PC-9 (cell line): ENCODE measurements around the gene SORBS1. TPM values are rescaled to one million over a fixed set of nuclear protein-coding genes. Genes with fewer than 3 reads are reported as not detected.

Experiments used
- BruUV-seq: library from RNA; stranded (reverse); fragments of 400-500 nt; replicated peaks from 2 replicates; lab custom pipeline; 2021; lab: Mats Ljungman, UMichigan
- CTCF ChIA-PET: fragments of 300-600 bp; sonication (Branson Sonifier 250); formaldehyde crosslinking; loops from one replicate; lab custom pipeline; 2022; ENCODE audit warnings: antibody characterized with exemption; lab: Charles Lee
- POLR2A ChIA-PET: fragments of 300-600 bp; sonication (Branson Sonifier 250); formaldehyde crosslinking; loops from one replicate; lab custom pipeline; 2022; ENCODE audit warnings: antibody characterized with exemption; ENCODE audit not compliant: unreplicated experiment; lab: Charles Lee
- DNase-seq, 2 experiments: peaks; one replicate each; pipeline versions ENCODE4 v3.0.0 to v3.0.0-alpha.2; 2015 to 2022; ENCODE audit warnings: mixed read lengths in 1 of 2
- H2AFZ ChIP-seq: fragments of 200-600 bp; sonication (generic); 2 replicates; pipeline ENCODE4 v1.8.1; 2017; ENCODE audit warnings: antibody characterized with exemption
- H3F3A ChIP-seq: fragments of 200-600 bp; sonication (generic); 2 replicates; pipeline ENCODE4 v1.8.1; 2017; ENCODE audit warnings: antibody characterized with exemption, mild to moderate bottlenecking, low read depth; ENCODE audit not compliant: insufficient read depth
- H3K27ac ChIP-seq: fragments of 200-600 bp; sonication (generic); 2 replicates; pipeline ENCODE4 v1.6.1; 2016; ENCODE audit warnings: mixed run types
- H3K27me3 ChIP-seq: fragments of 200-600 bp; sonication (generic); 2 replicates; pipeline ENCODE4 v1.6.1; 2016; ENCODE audit warnings: low read depth, mixed run types; ENCODE audit not compliant: insufficient read depth
- H3K36me3 ChIP-seq: fragments of 200-600 bp; sonication (generic); 2 replicates; pipeline ENCODE4 v1.6.1; 2016; ENCODE audit warnings: low read depth, mixed run types
- H3K4me1 ChIP-seq: fragments of 200-600 bp; sonication (generic); replicated peaks from 2 replicates; pipeline ENCODE4 v1.6.1; 2016; ENCODE audit warnings: mixed run types; ENCODE audit not compliant: insufficient read depth
- H3K4me2 ChIP-seq: fragments of 200-600 bp; sonication (generic); 2 replicates; pipeline ENCODE4 v1.6.1; 2017; ENCODE audit warnings: mixed run types
- H3K4me3 ChIP-seq: fragments of 200-600 bp; sonication (generic); 2 replicates; pipeline ENCODE4 v1.6.1; 2016; ENCODE audit warnings: mixed run types
- H3K79me2 ChIP-seq: fragments of 200-600 bp; sonication (generic); 2 replicates; pipeline ENCODE4 v1.6.1; 2017; ENCODE audit warnings: low read depth, mixed run types
- H3K9me2 ChIP-seq: fragments of 200-600 bp; sonication (generic); 2 replicates; pipeline ENCODE4 v1.8.1; 2017; ENCODE audit warnings: mild to moderate bottlenecking; ENCODE audit not compliant: insufficient read depth
- H3K9me3 ChIP-seq: fragments of 200-600 bp; sonication (generic); 2 replicates; pipeline ENCODE4 v1.8.1; 2016; ENCODE audit warnings: low read depth; ENCODE audit not compliant: insufficient read depth
- H4K20me1 ChIP-seq: fragments of 200-600 bp; sonication (generic); 2 replicates; pipeline ENCODE4 v1.8.1; 2017; ENCODE audit not compliant: insufficient read depth
- EZH2 ChIP-seq: fragments of 200-600 bp; sonication (generic); IDR thresholded peaks from 2 replicates; pipeline ENCODE4 v1.8.0; 2017; ENCODE audit warnings: antibody characterized with exemption, low read depth
- intact Hi-C: fragments of 100-400 bp; cut with micrococcal nuclease; formaldehyde crosslinking; loops from one replicate; pipeline ENCODE4 v1.10.0; 2022; ENCODE audit not compliant: unreplicated experiment
- total RNA-seq: library from RNA; stranded (reverse); gene quantifications from 2 replicates; pipeline ENCODE4 v1.2.3, GENCODE V29; 2021
- TF ChIP-seq, protein P1 (sequence below): fragments of 200-600 bp; sonication (generic); conservative IDR thresholded peaks from 2 replicates; pipeline ENCODE4 v1.6.1; 2017; ENCODE audit warnings: mixed run types, antibody characterized with exemption, mild to moderate bottlenecking, moderate library complexity

SORBS1 gene
- total RNA-seq, 1 experiment from 2014 or later = 5.0 TPM

- ChIA-PET CTCF (no interaction called here), POLR2A (no interaction called here)
- DNase-seq = no peak
- Histone ChIP-seq H3F3A (no peaks in the 10 kb centered on the region), H3K4me2 (no peak overlapping the region), H3K9me2 (no peaks in the 10 kb centered on the region), H2AFZ (no peak overlapping the region), H3K79me2 (no peaks in the 10 kb centered on the region), H3K27ac (no peak overlapping the region), H3K9me3 (no peaks in the 10 kb centered on the region), H3K4me3 (no peak overlapping the region), H3K27me3 (no peaks in the 10 kb centered on the region), H4K20me1 (no peaks in the 10 kb centered on the region), H3K36me3 (no peaks in the 10 kb centered on the region), H3K4me1 (peaks cover 7% of the 10 kb centered on the region)
- TF ChIP-seq EZH2 = no peak
- TF ChIP-seq, protein P1, sequence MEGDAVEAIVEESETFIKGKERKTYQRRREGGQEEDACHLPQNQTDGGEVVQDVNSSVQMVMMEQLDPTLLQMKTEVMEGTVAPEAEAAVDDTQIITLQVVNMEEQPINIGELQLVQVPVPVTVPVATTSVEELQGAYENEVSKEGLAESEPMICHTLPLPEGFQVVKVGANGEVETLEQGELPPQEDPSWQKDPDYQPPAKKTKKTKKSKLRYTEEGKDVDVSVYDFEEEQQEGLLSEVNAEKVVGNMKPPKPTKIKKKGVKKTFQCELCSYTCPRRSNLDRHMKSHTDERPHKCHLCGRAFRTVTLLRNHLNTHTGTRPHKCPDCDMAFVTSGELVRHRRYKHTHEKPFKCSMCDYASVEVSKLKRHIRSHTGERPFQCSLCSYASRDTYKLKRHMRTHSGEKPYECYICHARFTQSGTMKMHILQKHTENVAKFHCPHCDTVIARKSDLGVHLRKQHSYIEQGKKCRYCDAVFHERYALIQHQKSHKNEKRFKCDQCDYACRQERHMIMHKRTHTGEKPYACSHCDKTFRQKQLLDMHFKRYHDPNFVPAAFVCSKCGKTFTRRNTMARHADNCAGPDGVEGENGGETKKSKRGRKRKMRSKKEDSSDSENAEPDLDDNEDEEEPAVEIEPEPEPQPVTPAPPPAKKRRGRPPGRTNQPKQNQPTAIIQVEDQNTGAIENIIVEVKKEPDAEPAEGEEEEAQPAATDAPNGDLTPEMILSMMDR = no peak
- BruUV-seq = no TSS peak
- intact Hi-C loops = no loop called here
Observed at GRCh38 chr10:95532536-95532935, 28.6 kb downstream of the SORBS1 start.

GRCh38 chr10:95531994-95532399 lies 29.2 kb downstream of the SORBS1 start:
- Histone ChIP-seq H3K4me2 (no peak overlapping the region), H3K36me3 (no peaks in the 10 kb centered on the region), H3K4me3 (no peak overlapping the region), H3K9me3 (no peaks in the 10 kb centered on the region), H3K4me1 (peaks cover 2% of the 10 kb centered on the region), H2AFZ (no peak overlapping the region), H4K20me1 (no peaks in the 10 kb centered on the region), H3K27ac (no peak overlapping the region), H3K79me2 (no peaks in the 10 kb centered on the region), H3K9me2 (no peaks in the 10 kb centered on the region), H3K27me3 (no peaks in the 10 kb centered on the region), H3F3A (no peaks in the 10 kb centered on the region)
- no peak for TF ChIP-seq EZH2
- TF ChIP-seq, protein P1 = no peak
- ChIA-PET CTCF (no interaction called here), POLR2A (no interaction called here)
- DNase-seq = no peak
- no TSS peak for BruUV-seq
- intact Hi-C loops = no loop called here

GRCh38 chr10:95531058-95531809 lies 29.9 kb downstream of the SORBS1 start:
- POLR2A ChIA-PET = no interaction called here
- no TSS peak for BruUV-seq
- Histone ChIP-seq H3K27ac (no peak overlapping the region), H2AFZ (no peak overlapping the region), H3K79me2 (no peaks in the 10 kb centered on the region), H3K4me1 (no peaks in the 10 kb centered on the region), H3K27me3 (no peaks in the 10 kb centered on the region), H3K9me2 (no peaks in the 10 kb centered on the region), H3K4me2 (no peak overlapping the region), H3K36me3 (no peaks in the 10 kb centered on the region), H4K20me1 (no peaks in the 10 kb centered on the region), H3K9me3 (no peaks in the 10 kb centered on the region), H3F3A (no peaks in the 10 kb centered on the region), H3K4me3 (no peak overlapping the region)
- TF ChIP-seq EZH2 = no peak
- TF ChIP-seq, protein P1 = no peak
- intact Hi-C loops = no loop called here
- no peak for DNase-seq
- CTCF ChIA-PET = no interaction called here
